Glutamatergic neuron (in vitro differentiated cells): ENCODE results near the gene LRRK1. TPM values are rescaled to one million over a fixed set of nuclear protein-coding genes. Genes with fewer than 3 reads are reported as not detected.

Source experiments
- DNase-seq: peaks from one replicate; pipeline ENCODE4 v3.0.0; 2022
- H3K27ac Mint-ChIP-seq: one replicate; pipeline ENCODE4 v1.8.0; 2020; ENCODE audit warnings: mild to moderate bottlenecking, mixed read lengths, inconsistent platforms; ENCODE audit not compliant: unreplicated experiment
- H3K27me3 Mint-ChIP-seq: one replicate; pipeline ENCODE4 v1.8.0; 2020; ENCODE audit warnings: mild to moderate bottlenecking, moderate library complexity, mixed read lengths, inconsistent platforms; ENCODE audit not compliant: unreplicated experiment
- H3K36me3 Mint-ChIP-seq: one replicate; pipeline ENCODE4 v1.8.0; 2020; ENCODE audit warnings: mild to moderate bottlenecking, mixed read lengths, inconsistent platforms; ENCODE audit not compliant: unreplicated experiment
- H3K4me1 Mint-ChIP-seq: one replicate; pipeline ENCODE4 v1.8.0; 2020; ENCODE audit warnings: mild to moderate bottlenecking, low read depth, mixed read lengths, inconsistent platforms; ENCODE audit not compliant: unreplicated experiment
- H3K4me3 Mint-ChIP-seq: one replicate; pipeline ENCODE4 v1.8.0; 2020; ENCODE audit warnings: mild to moderate bottlenecking, mixed read lengths, inconsistent platforms; ENCODE audit not compliant: unreplicated experiment
- H3K9me3 Mint-ChIP-seq: one replicate; pipeline ENCODE4 v1.8.0; 2020; ENCODE audit warnings: mild to moderate bottlenecking, moderate library complexity, mixed read lengths, inconsistent platforms; ENCODE audit not compliant: unreplicated experiment
- total RNA-seq: library from RNA; stranded (reverse); fragmentation: NEBNext Ultra II Directional; extraction: Animal tissue kit (Norgen Biotek cat#: 25700); gene quantifications from one replicate; pipeline ENCODE4 v1.2.1, GENCODE V29; 2021; ENCODE audit not compliant: unreplicated experiment
- TF ChIP-seq, protein P1 (sequence below): fragments of 200-600 bp; sonication (generic); IDR thresholded peaks from one replicate; pipeline ENCODE4 v1.5.0; 2021; ENCODE audit not compliant: partially characterized antibody, unreplicated experiment

Gene LRRK1
- total RNA-seq, 1 donor from 2014 or later = 1.5 TPM

DNA sequence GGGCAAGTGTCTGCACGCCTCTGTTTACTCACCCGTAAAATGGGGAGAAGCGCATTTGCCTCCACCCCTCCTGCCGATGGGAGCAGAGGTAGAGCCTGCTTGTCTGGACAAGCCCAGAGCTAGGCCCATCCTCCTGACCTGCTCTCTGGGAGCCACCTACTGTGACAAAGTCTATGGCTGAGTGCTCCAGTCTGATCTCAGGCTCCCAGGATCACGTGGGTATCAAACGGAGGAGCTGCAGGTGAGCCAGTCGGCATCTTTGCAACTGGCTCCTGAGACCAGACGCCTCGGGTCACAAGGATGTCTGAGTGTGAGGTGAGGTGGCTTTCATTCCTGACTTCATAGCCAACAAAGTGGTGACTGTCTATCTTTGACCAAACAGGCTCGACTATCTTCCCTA lies 41.6 kb upstream of the LRRK1 start:
- H3K9me3 Mint-ChIP-seq = peaks cover 10% of the 10 kb centered on the region
- no peak overlapping the region for H3K27ac Mint-ChIP-seq
- H3K36me3 Mint-ChIP-seq = no peaks in the 10 kb centered on the region
- TF ChIP-seq, protein P1, sequence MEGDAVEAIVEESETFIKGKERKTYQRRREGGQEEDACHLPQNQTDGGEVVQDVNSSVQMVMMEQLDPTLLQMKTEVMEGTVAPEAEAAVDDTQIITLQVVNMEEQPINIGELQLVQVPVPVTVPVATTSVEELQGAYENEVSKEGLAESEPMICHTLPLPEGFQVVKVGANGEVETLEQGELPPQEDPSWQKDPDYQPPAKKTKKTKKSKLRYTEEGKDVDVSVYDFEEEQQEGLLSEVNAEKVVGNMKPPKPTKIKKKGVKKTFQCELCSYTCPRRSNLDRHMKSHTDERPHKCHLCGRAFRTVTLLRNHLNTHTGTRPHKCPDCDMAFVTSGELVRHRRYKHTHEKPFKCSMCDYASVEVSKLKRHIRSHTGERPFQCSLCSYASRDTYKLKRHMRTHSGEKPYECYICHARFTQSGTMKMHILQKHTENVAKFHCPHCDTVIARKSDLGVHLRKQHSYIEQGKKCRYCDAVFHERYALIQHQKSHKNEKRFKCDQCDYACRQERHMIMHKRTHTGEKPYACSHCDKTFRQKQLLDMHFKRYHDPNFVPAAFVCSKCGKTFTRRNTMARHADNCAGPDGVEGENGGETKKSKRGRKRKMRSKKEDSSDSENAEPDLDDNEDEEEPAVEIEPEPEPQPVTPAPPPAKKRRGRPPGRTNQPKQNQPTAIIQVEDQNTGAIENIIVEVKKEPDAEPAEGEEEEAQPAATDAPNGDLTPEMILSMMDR = no peak
- no peak overlapping the region for H3K4me3 Mint-ChIP-seq
- DNase-seq = no peak
- H3K27me3 Mint-ChIP-seq = peaks cover 26% of the 10 kb centered on the region
- H3K4me1 Mint-ChIP-seq = peaks cover 3% of the 10 kb centered on the region

DNA sequence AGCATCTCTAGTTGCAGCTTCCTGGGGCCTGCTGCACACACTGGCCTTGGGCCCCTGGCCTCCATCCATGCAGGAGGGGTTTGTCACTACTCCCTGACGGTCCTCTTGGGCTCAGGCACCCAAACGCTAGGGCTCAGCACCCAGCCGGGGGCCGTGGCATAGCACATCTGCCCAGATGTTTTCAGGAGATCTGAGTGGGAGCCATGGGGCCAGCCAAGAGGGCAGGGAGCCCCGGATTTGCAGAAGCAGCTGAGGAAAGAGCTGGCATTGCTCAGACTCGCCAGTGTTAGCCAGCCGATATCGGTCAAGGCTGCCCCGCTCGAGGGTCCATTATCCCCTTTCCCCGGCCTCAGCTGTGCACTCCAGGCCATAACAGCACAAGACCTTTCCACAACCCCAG lies 41.0 kb upstream of the LRRK1 start:
- TF ChIP-seq, protein P1 = no peak
- peaks cover 3% of the 10 kb centered on the region for H3K4me1 Mint-ChIP-seq
- H3K27ac Mint-ChIP-seq = no peak overlapping the region
- peaks cover 10% of the 10 kb centered on the region for H3K9me3 Mint-ChIP-seq
- peaks cover 26% of the 10 kb centered on the region for H3K27me3 Mint-ChIP-seq
- no peak for DNase-seq
- no peak overlapping the region for H3K4me3 Mint-ChIP-seq
- no peaks in the 10 kb centered on the region for H3K36me3 Mint-ChIP-seq

DNA sequence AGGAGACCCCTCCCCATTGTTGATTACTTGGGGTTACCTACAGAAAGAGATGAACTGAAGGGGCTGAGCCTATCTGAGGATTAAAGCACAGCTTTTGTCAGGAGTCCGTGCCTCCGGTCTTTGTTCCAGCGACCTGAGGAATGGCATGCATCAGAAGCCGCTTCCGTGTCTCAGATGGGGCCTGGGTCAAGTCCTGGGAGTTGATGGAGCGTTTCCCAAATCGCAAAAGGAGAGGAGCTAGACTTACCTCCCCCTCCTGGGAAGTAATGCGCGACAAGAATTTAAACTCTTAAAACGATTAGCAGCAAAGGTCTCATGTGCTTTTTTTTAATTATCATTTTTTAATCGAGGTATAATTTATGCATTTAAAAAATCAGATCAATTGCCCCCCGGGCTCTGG lies 40.5 kb upstream of the LRRK1 start:
- Mint-ChIP-seq H3K9me3 (peaks cover 10% of the 10 kb centered on the region), H3K4me1 (peaks cover 2% of the 10 kb centered on the region), H3K27ac (no peak overlapping the region), H3K36me3 (no peaks in the 10 kb centered on the region), H3K27me3 (peaks cover 25% of the 10 kb centered on the region), H3K4me3 (peak overlapping the region; percentile 85)
- TF ChIP-seq, protein P1 = no peak
- no peak for DNase-seq

DNA sequence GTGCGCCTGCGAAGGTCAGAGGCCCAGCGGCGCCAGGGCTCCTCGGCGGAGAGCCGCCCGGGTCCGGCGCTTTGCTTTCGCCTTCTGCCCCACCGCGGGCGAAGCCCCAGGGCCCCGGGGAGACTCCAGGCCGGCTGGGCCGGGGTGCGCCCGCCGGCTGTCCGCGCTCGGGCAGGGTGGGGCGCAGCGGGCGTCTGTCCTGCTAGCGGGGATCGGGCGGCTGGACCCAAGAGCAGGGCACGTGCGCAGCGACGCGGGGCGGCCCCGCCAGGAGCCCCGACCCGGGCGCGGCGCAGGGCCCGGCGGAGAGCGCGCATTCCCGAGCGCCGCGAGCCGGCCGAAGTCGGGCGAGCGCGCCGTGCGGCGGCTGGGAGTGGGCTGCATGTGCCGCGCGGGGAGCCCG lies 40.1 kb upstream of the LRRK1 start:
- H3K4me1 Mint-ChIP-seq = no peaks in the 10 kb centered on the region
- peaks cover 10% of the 10 kb centered on the region for H3K9me3 Mint-ChIP-seq
- no peaks in the 10 kb centered on the region for H3K36me3 Mint-ChIP-seq
- peak; percentile 37 for DNase-seq
- TF ChIP-seq, protein P1 = no peak
- H3K4me3 Mint-ChIP-seq = peak overlapping the region; percentile 85
- H3K27ac Mint-ChIP-seq = no peak overlapping the region
- peaks cover 23% of the 10 kb centered on the region for H3K27me3 Mint-ChIP-seq

DNA sequence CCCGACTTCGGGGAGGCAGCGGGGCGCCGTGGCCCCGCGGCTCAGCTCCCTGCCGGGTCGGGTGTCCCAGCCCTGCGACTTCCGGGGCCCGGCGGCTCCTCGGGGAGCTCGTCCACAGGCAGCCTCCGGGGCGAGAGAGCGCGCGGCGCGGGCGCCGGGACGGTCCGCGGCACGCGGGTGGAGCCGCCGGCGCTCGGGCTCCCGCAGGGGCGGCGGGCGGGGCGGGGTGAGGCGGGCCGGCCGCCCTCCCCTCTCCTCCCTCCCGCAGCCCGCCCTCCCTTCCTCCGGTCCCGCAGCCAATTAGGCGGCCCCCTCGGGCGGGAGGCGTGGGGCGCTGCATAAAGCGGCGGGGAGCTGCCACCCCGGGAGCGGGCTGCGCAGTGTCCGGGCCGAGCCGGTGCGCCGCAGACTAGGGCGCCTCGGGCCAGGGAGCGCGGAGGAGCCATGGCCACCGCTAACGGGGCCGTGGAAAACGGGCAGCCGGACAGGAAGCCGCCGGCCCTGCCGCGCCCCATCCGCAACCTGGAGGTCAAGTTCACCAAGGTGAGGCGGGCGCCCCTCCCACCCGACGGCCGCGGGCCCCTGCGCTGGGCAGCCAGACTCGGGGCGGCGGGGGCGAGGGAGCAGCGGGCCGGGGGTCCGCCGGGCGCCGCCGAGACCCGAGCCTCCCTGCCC lies 39.6 kb upstream of the LRRK1 start, which contains the start of gene ALDH1A3:
TSS of gene ALDH1A3 (plus strand) at position 368 of the 675 bp plus-strand sequence. CDS start at position 445, 77 bp downstream.
- H3K4me1 Mint-ChIP-seq = no peaks in the 10 kb centered on the region
- H3K27ac Mint-ChIP-seq = no peak within 1 kb of the TSS
- DNase-seq = peak; percentile 54
- no peaks in the 10 kb centered on the region for H3K36me3 Mint-ChIP-seq
- TF ChIP-seq, protein P1 = no peak
- peaks cover 10% of the 10 kb centered on the region for H3K9me3 Mint-ChIP-seq
- H3K4me3 Mint-ChIP-seq = peak within 1 kb of the TSS; percentile 85
- peaks cover 21% of the 10 kb centered on the region for H3K27me3 Mint-ChIP-seq
